OCI-LY7 (cell line): Measurements from ENCODE around the gene TXNRD1.

Experiments
- CTCF ChIP-seq: fragments of 200-600 bp; sonication (generic); conservative IDR thresholded peaks from 2 replicates; pipeline ENCODE4 v1.5.1; 2014; ENCODE audit warnings: mild to moderate bottlenecking, antibody characterized with exemption, low read length, moderate library complexity, mixed read lengths
- EZH2phosphoT487 ChIP-seq: fragments of 200-600 bp; sonication (generic); IDR thresholded peaks from 2 replicates; pipeline ENCODE4 v1.6.1; 2018; ENCODE audit warnings: low read depth, borderline replicate concordance, mild to moderate bottlenecking, mixed run types, antibody characterized with exemption, low read length, moderate library complexity, mixed read lengths

GRCh38 chr12:104257913-104258472, 42.4 kb downstream of the TXNRD1 start:
- TF ChIP-seq CTCF: no peak
- TF ChIP-seq EZH2phosphoT487: no peak
